Retinal pigment epithelial cell (primary cell): ENCODE results near the gene MYO15B.

Experiments
- DNase-seq: peaks from one replicate; pipeline ENCODE4 v3.0.0-alpha.2; 2010; ENCODE audit warnings: low read depth
- H3K4me3 ChIP-seq: 2 replicates; pipeline ENCODE4 v1.5.1; 2011; ENCODE audit warnings: mild to moderate bottlenecking, low read length, control low read depth, moderate library complexity
- CTCF ChIP-seq: conservative IDR thresholded peaks from 2 replicates; pipeline ENCODE4 v1.5.1; 2011; ENCODE audit warnings: low read depth, low read length, control low read depth, inconsistent platforms

MYO15B gene

GRCh38 chr17:75643643-75644017 lies 56.0 kb downstream of the MYO15B start:
- no peak for TF ChIP-seq CTCF
- H3K4me3 ChIP-seq: no peak overlapping the region
- DNase-seq: no peak

GRCh38 chr17:75645501-75645888 lies 57.9 kb downstream of the MYO15B start:
- TF ChIP-seq CTCF: no peak
- DNase-seq: peak; percentile 78
- H3K4me3 ChIP-seq: no peak overlapping the region

DNA sequence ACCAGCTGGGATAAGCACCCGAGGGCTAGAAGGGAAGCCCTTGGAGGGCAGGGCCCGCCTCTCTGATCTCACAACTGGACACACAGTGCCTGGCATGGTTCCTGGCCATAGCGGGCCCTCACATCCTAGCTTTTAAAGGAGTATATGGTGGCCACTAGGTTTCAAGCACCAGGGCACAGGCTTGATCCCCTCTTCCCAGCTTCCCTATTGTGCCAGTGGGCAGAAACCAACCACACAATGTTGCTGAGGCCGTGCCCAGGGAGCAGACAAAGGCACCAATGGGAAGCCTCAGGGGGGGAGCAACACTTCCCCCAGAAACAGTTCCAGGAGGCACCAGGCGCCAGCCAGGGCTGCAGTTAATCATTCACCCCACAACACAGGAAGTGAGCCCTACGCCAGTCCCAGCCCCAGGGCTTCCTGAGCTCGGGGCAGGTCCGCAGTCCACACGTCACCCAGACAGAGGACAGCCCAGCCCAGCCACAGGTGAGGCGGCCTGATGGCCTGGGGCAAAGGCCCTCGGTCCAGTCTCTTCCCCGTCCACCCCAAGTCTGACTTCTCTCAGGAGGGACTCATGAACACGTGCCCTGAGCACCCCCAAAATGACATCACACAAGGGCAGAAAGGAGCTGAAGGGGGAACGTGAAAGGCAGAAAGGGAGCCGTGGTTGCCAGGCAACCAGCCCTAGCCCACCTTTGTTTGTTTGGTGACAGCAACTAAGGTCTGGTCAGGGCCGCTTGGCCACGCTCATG lies 58.5 kb downstream of the MYO15B start:
- DNase-seq: no peak
- H3K4me3 ChIP-seq: no peak overlapping the region
- no peak for TF ChIP-seq CTCF

GRCh38 chr17:75646638-75646992 lies 59.0 kb downstream of the MYO15B start:
- TF ChIP-seq CTCF: no peak
- no peak for DNase-seq
- no peak overlapping the region for H3K4me3 ChIP-seq

DNA sequence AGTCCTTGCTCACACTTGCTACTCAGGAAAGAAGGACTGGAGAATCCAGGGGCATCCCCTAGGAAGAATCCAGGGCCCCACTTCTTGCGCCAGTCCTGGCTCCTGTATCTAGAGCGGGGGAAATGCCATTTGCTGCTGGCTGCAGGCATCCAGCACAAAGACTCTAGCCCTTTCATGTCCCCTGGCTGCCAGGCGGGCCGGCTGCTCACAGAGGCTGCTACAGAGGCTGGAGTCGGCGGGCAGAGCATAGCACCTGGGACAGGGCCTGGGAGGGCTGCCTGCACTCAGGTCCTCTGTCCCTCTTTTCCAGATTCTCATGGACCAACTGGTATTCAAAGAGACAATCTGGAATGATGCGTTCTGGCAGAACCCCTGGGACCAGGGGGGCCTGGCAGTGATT lies 59.5 kb downstream of the MYO15B start:
- DNase-seq: no peak
- TF ChIP-seq CTCF: no peak

DNA sequence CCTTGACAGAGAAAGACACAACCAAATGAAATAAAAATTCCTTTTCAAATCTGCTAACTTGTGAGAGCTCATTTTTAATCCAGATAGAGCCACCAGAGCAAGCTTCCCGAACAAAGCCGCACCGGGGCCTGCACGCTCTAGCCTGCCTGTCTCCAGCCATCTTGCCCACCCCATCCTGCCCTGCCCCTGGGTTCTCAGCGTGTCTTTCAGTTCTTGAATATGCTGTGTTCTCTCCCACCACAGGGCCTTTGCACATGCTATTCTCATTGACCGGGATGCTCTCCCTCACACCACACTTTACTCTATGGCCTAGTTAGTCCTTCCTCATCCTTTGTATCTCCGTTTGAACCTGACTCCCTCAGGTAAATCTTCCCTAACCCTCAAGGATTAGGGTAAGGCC lies 60.3 kb downstream of the MYO15B start:
- no peak for DNase-seq

More for the DNA sequence above, 59.5 kb downstream of the MYO15B start:
- H3K4me3 ChIP-seq: no peak overlapping the region

More for the DNA sequence above, 60.3 kb downstream of the MYO15B start:
- H3K4me3 ChIP-seq: no peak overlapping the region
- no peak for TF ChIP-seq CTCF
